T-cell (primary cell): ENCODE results near the gene ZNF256. TPM values are rescaled to one million over a fixed set of nuclear protein-coding genes. Genes with fewer than 3 reads are reported as not detected.

Source experiments
- ATAC-seq, 4 experiments: fragments of 200-7000 bp in 3 of 4; fragments of 150-1000 bp in 1 of 4; cut with Tn5 transposase; replicated peaks in 1 of 4; 1 replicate in 3 of 4; 2 replicates in 1 of 4; pipeline ENCODE4 v1.10.0; 2021; ENCODE audit warnings: moderate library complexity in 3 of 4, mild to moderate bottlenecking in 2 of 4, moderate number of reproducible peaks in 1 of 4
- CTCF ChIA-PET, 2 donors: fragments of 300-600 bp; sonication (Branson Sonifier 250); formaldehyde crosslinking; loops; one replicate each; lab custom pipeline; 2022; ENCODE audit warnings: antibody characterized with exemption in 2 of 2; lab: Charles Lee
- POLR2A ChIA-PET, 2 donors: fragments of 300-600 bp; sonication (Branson Sonifier 250); formaldehyde crosslinking; loops; one replicate each; lab custom pipeline; 2022; ENCODE audit warnings: antibody characterized with exemption in 2 of 2; lab: Charles Lee
- DNase-seq, 35 experiments: peaks; one replicate each; pipeline versions ENCODE4 v3.0.0 to v3.0.0-alpha.2; 2013 to 2023
- H3K27ac ChIP-seq: one replicate; pipeline ENCODE4 v1.5.1; 2013; ENCODE audit warnings: low read length
- H3K27me3 ChIP-seq, 2 experiments: replicated peaks in 1 of 2; 1 replicate in 1 of 2; 2 replicates in 1 of 2; pipeline versions ENCODE4 v1.6.1 to v1.7.0; 2013; ENCODE audit warnings: low read length in 1 of 2, mixed read lengths in 1 of 2; ENCODE audit not compliant: control insufficient read depth in 2 of 2, insufficient read depth in 2 of 2; ENCODE audit errors: extremely low read depth in 1 of 2
- H3K36me3 ChIP-seq, 2 donors: 1 replicate in 1 of 2; 2 replicates in 1 of 2; pipeline versions ENCODE4 v1.6.1 to v1.7.0; 2013; ENCODE audit warnings: low read length in 1 of 2; ENCODE audit not compliant: control insufficient read depth in 2 of 2, insufficient read depth in 1 of 2; ENCODE audit errors: extremely low read depth in 1 of 2
- H3K4me1 ChIP-seq, 2 experiments: 1 replicate in 1 of 2; 2 replicates in 1 of 2; pipeline versions ENCODE4 v1.6.1 to v1.7.0; 2013; ENCODE audit warnings: low read length in 2 of 2, mixed read lengths in 1 of 2; ENCODE audit not compliant: insufficient read depth in 2 of 2, control insufficient read depth in 1 of 2; ENCODE audit errors: extremely low read depth in 1 of 2
- H3K4me3 ChIP-seq, 2 donors: 1 replicate in 1 of 2; 2 replicates in 1 of 2; pipeline versions ENCODE4 v1.5.1 to v1.7.0; 2013; ENCODE audit warnings: mild to moderate bottlenecking in 2 of 2, low read length in 1 of 2, moderate library complexity in 1 of 2; ENCODE audit not compliant: control insufficient read depth in 1 of 2; ENCODE audit errors: extremely low read depth in 1 of 2
- H3K9me3 ChIP-seq: 2 replicates; pipeline ENCODE4 v1.7.0; 2013
- H3K27ac Mint-ChIP-seq, 2 donors: one replicate each; pipeline ENCODE4 v1.8.0; 2020 to 2021; ENCODE audit warnings: mild to moderate bottlenecking in 2 of 2, mixed read lengths in 2 of 2
- H3K27me3 Mint-ChIP-seq, 2 donors: one replicate each; pipeline ENCODE4 v1.8.0; 2021 to 2022; ENCODE audit warnings: mixed read lengths in 2 of 2
- H3K36me3 Mint-ChIP-seq: one replicate; pipeline ENCODE4 v1.8.0; 2021; ENCODE audit warnings: mixed read lengths
- H3K4me1 Mint-ChIP-seq, 3 donors: one replicate each; pipeline ENCODE4 v1.8.0; 2020 to 2022; ENCODE audit warnings: mixed read lengths in 3 of 3, mild to moderate bottlenecking in 1 of 3
- H3K4me3 Mint-ChIP-seq, 3 donors: one replicate each; pipeline ENCODE4 v1.8.0; 2020 to 2022; ENCODE audit warnings: mild to moderate bottlenecking in 3 of 3, mixed read lengths in 3 of 3, moderate library complexity in 3 of 3
- H3K9me3 Mint-ChIP-seq, 3 donors: one replicate each; pipeline ENCODE4 v1.8.0; 2020 to 2022; ENCODE audit warnings: mixed read lengths in 3 of 3
- WGBS: methylation state at CpG from one replicate; pipeline ENCODE4 v1.1.5; 2013; ENCODE audit warnings: missing lambda C conversion rate; ENCODE audit not compliant: insufficient coverage; 5-methylcytosine and 5-hydroxymethylcytosine counted together
- total RNA-seq, 35 experiments: library from RNA in 6 of 35; stranded (reverse) in 6 of 35; fragments of 120-200 nt in 1 of 35; gene quantifications; one replicate each; pipeline versions ENCODE4 v1.2.1 to v1.2.4 and lab custom pipeline; 2013 to 2026

Gene ZNF256
- total RNA-seq (10 to 100 TPM in 4 of 5 donors, 1 to 10 TPM in 1; 9.7 to 13.6 (median 12.0) TPM), total RNA-seq (lab: John Stamatoyannopoulos, UW) (6.5 to 36.3 (median 24.2) reads per million in 29 experiments)
- total RNA-seq (2013), result 8.8 TPM

GRCh38 chr19:57947419-57948134 is at the start of gene ZNF256:
Gene ZNF256 (minus strand): TSS chr19:57947706. CDS start chr19:57947474, 232 bp downstream.
- ATAC-seq (peak; percentile 94 to 97 (median 96)), DNase-seq (peak; percentile 55 to 87 (median 71))
- ChIA-PET POLR2A (no interaction called here), CTCF (no interaction called here)
- H3K27ac Mint-ChIP-seq, result peak within 1 kb of the TSS; percentile 87 to 92
- peak within 1 kb of the TSS; percentile 78 to 82 for H3K4me3 ChIP-seq
- peaks cover 3% of the 10 kb centered on the region for H3K9me3 ChIP-seq
- peaks cover 47% of the 10 kb centered on the region for H3K36me3 Mint-ChIP-seq
- peaks cover 18% of the 10 kb centered on the region in 2 donors for H3K36me3 ChIP-seq
- H3K4me1 ChIP-seq, result peaks cover 4 to 24% of the 10 kb centered on the region in 2 experiments
- H3K27ac ChIP-seq, result peak within 1 kb of the TSS; percentile 81
- WGBS, result 1% methylated on average over 48 of the region's 54 CpGs
- H3K27me3 Mint-ChIP-seq, result no peaks in the 10 kb centered on the region
- H3K27me3 ChIP-seq, result peaks cover 0 to 7% of the 10 kb centered on the region in 2 experiments
- peak within 1 kb of the TSS; percentile 92 to 96 (median 93) for H3K4me3 Mint-ChIP-seq
- H3K4me1 Mint-ChIP-seq, result peaks cover 19 to 27% (median 22%) of the 10 kb centered on the region in 3 donors
- H3K9me3 Mint-ChIP-seq, result peaks cover 26 to 45% (median 44%) of the 10 kb centered on the region in 3 donors

GRCh38 chr19:57992841-57993240 is 45.3 kb upstream of the ZNF256 start:
- no peaks in the 10 kb centered on the region for H3K27me3 Mint-ChIP-seq
- WGBS, result no CpG with 5 or more reads among the region's 1 CpG
- peaks cover 23 to 30% of the 10 kb centered on the region in 2 donors for H3K36me3 ChIP-seq
- no peak overlapping the region for H3K27ac Mint-ChIP-seq
- no peak overlapping the region for H3K4me3 ChIP-seq
- H3K4me3 Mint-ChIP-seq, result no peak overlapping the region
- CTCF ChIA-PET, result no interaction called here
- DNase-seq (no peak), ATAC-seq (no peak)
- no peaks in the 10 kb centered on the region for H3K4me1 ChIP-seq
- POLR2A ChIA-PET, result no interaction called here
- H3K9me3 ChIP-seq, result peaks cover 24% of the 10 kb centered on the region
- no peak overlapping the region for H3K27ac ChIP-seq
- H3K27me3 ChIP-seq, result no peaks in the 10 kb centered on the region
- H3K36me3 Mint-ChIP-seq, result peaks cover 84% of the 10 kb centered on the region
- peaks cover 31 to 65% (median 51%) of the 10 kb centered on the region in 3 donors for H3K9me3 Mint-ChIP-seq
- H3K4me1 Mint-ChIP-seq, result no peaks in the 10 kb centered on the region

DNA sequence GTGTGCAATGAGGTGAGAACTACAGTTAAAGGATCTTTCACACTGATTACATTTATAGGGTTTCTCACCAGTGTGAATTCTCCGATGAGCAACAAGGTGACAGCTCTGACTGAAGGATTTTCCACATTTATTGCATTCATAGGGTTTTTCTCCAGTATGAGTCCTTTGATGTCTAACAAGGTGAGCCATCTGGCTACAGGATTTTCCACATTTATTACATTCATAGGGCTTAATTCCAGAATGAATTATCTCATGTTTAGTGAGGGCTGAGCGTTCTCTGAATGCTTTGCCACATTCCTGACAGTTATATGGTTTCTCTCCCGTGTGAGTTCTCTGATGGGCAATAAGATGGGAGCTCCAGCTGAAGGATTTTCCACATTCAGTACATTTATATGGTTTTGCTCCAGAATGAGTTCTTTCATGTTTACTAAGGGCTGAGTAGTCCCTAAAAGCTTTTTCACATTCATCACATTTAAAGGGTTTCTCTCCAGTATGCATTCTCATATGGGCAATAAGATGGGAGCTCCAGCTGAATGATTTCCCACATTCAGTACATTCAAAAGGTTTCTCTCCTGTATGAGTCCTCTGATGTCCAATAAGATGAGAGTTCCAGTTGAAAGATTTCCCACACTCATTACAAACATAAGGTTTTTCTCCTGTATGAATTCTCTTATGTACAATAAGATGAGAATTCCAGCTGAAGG is 31.2 kb upstream of the ZNF256 start:
- Mint-ChIP-seq H3K4me1 (no peaks in the 10 kb centered on the region), H3K36me3 (peaks cover 85% of the 10 kb centered on the region), H3K9me3 (peaks cover 18 to 81% (median 65%) of the 10 kb centered on the region in 3 donors), H3K27ac (no peak overlapping the region), H3K4me3 (peak overlapping the region in 1 of 3 donors; percentile 8), H3K27me3 (no peaks in the 10 kb centered on the region)
- H3K9me3 ChIP-seq, result peaks cover 41% of the 10 kb centered on the region
- ChIA-PET CTCF (no interaction called here), POLR2A (interaction anchor here in 1 of 2 donors (0.7 kb wide), 1 partner anchor 546 kb away, joined by 3 read pairs; no protein-coding TSS in a partner anchor)
- no peak overlapping the region for H3K27ac ChIP-seq
- no peak for ATAC-seq
- H3K4me1 ChIP-seq, result no peaks in the 10 kb centered on the region
- peaks cover 23 to 37% of the 10 kb centered on the region in 2 donors for H3K36me3 ChIP-seq
- DNase-seq, result no peak
- H3K27me3 ChIP-seq, result no peaks in the 10 kb centered on the region
- WGBS, result 100% methylated on average over 1 of the region's 3 CpGs
- H3K4me3 ChIP-seq, result peak overlapping the region in 1 of 2 donors; percentile 17

GRCh38 chr19:57974434-57974833 is 26.9 kb upstream of the ZNF256 start, which contains the start of gene C19orf18:
Gene C19orf18 (minus strand): TSS chr19:57974534. CDS start chr19:57974432, 102 bp downstream.
- Mint-ChIP-seq H3K9me3 (peaks cover 5 to 68% (median 60%) of the 10 kb centered on the region in 3 donors), H3K27ac (no peak within 1 kb of the TSS), H3K4me1 (no peaks in the 10 kb centered on the region), H3K36me3 (peaks cover 62% of the 10 kb centered on the region), H3K4me3 (no peak within 1 kb of the TSS), H3K27me3 (no peaks in the 10 kb centered on the region)
- H3K36me3 ChIP-seq, result peaks cover 2 to 3% of the 10 kb centered on the region in 2 donors
- 96% methylated on average over 3 of the region's 4 CpGs for WGBS
- no peak for DNase-seq
- no peak within 1 kb of the TSS for H3K4me3 ChIP-seq
- no peak for ATAC-seq
- H3K27me3 ChIP-seq, result no peaks in the 10 kb centered on the region
- H3K27ac ChIP-seq, result no peak within 1 kb of the TSS
- H3K9me3 ChIP-seq, result peaks cover 19% of the 10 kb centered on the region
- no peaks in the 10 kb centered on the region for H3K4me1 ChIP-seq
- ChIA-PET CTCF (no interaction called here), POLR2A (no interaction called here)

GRCh38 chr19:57964761-57965160 is 17.3 kb upstream of the ZNF256 start:
- Histone ChIP-seq H3K36me3 (no peaks in the 10 kb centered on the region), H3K27me3 (no peaks in the 10 kb centered on the region), H3K4me1 (no peaks in the 10 kb centered on the region), H3K27ac (no peak overlapping the region), H3K4me3 (no peak overlapping the region), H3K9me3 (no peaks in the 10 kb centered on the region)
- CTCF ChIA-PET, result no interaction called here
- H3K27me3 Mint-ChIP-seq, result no peaks in the 10 kb centered on the region
- no peaks in the 10 kb centered on the region for H3K4me1 Mint-ChIP-seq
- peaks cover 27% of the 10 kb centered on the region for H3K36me3 Mint-ChIP-seq
- H3K9me3 Mint-ChIP-seq, result peaks cover 14 to 32% (median 31%) of the 10 kb centered on the region in 3 donors
- no peak overlapping the region for H3K4me3 Mint-ChIP-seq
- ATAC-seq (no peak), DNase-seq (no peak)
- POLR2A ChIA-PET, result no interaction called here
- H3K27ac Mint-ChIP-seq, result no peak overlapping the region
- WGBS, result 100% methylated on average over 1 of the region's 8 CpGs

DNA sequence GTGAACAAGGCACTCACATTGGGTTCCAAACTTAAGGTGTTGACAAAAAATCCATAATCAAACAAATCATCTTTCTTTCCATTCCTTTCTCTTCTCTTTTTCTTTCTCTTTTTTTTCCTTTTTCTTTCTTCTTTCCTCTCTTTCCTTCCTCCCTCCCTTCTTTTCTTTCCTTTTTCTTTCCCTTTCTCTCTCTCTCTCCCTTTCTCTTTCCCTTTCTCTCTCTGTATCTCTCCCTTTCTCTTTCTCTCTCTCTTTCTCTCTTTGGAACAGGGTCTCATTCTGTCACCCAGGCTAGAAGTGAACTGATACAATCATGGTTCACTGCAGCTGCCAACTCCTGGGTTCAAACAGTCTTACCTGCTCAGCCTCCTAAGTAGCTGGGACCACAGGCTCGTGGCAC is 14.3 kb upstream of the ZNF256 start:
- no peak for DNase-seq
- Mint-ChIP-seq H3K36me3 (peaks cover 22% of the 10 kb centered on the region), H3K27ac (no peak overlapping the region), H3K4me1 (no peaks in the 10 kb centered on the region), H3K27me3 (no peaks in the 10 kb centered on the region), H3K9me3 (peaks cover 6 to 37% (median 31%) of the 10 kb centered on the region in 3 donors), H3K4me3 (no peak overlapping the region)
- 80% methylated on average over 1 of the region's 1 CpG for WGBS
- CTCF ChIA-PET, result interaction anchor here in 1 of 2 donors (0.6 kb wide), 1 partner anchor 14 kb away, joined by 4 read pairs; no protein-coding TSS in a partner anchor
- no peak for ATAC-seq
- no peaks in the 10 kb centered on the region for H3K4me1 ChIP-seq
- H3K27me3 ChIP-seq, result no peaks in the 10 kb centered on the region
- H3K9me3 ChIP-seq, result no peaks in the 10 kb centered on the region
- no peak overlapping the region for H3K27ac ChIP-seq
- no peaks in the 10 kb centered on the region for H3K36me3 ChIP-seq
- POLR2A ChIA-PET, result no interaction called here
- H3K4me3 ChIP-seq, result no peak overlapping the region
